Measurements from ENCODE around the gene MFAP4. TPM values are rescaled to one million over a fixed set of nuclear protein-coding genes. Genes with fewer than 3 reads are reported as not detected.

Gene MFAP4
- total RNA-seq, 1 experiment from 2014 or later = 4.0 TPM

GRCh38 chr17:19426631-19427030 lies 39.6 kb upstream of the MFAP4 start (continued):
- TF ChIP-seq, protein P1, sequence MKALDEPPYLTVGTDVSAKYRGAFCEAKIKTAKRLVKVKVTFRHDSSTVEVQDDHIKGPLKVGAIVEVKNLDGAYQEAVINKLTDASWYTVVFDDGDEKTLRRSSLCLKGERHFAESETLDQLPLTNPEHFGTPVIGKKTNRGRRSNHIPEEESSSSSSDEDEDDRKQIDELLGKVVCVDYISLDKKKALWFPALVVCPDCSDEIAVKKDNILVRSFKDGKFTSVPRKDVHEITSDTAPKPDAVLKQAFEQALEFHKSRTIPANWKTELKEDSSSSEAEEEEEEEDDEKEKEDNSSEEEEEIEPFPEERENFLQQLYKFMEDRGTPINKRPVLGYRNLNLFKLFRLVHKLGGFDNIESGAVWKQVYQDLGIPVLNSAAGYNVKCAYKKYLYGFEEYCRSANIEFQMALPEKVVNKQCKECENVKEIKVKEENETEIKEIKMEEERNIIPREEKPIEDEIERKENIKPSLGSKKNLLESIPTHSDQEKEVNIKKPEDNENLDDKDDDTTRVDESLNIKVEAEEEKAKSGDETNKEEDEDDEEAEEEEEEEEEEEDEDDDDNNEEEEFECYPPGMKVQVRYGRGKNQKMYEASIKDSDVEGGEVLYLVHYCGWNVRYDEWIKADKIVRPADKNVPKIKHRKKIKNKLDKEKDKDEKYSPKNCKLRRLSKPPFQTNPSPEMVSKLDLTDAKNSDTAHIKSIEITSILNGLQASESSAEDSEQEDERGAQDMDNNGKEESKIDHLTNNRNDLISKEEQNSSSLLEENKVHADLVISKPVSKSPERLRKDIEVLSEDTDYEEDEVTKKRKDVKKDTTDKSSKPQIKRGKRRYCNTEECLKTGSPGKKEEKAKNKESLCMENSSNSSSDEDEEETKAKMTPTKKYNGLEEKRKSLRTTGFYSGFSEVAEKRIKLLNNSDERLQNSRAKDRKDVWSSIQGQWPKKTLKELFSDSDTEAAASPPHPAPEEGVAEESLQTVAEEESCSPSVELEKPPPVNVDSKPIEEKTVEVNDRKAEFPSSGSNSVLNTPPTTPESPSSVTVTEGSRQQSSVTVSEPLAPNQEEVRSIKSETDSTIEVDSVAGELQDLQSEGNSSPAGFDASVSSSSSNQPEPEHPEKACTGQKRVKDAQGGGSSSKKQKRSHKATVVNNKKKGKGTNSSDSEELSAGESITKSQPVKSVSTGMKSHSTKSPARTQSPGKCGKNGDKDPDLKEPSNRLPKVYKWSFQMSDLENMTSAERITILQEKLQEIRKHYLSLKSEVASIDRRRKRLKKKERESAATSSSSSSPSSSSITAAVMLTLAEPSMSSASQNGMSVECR (CRISPR knock-in tag; IDR thresholded peaks at IDR 0.05; ENCODE audit: borderline replicate concordance) = no peak

- ChIA-PET CTCF (interaction anchor here (0.6 to 2.7 kb wide), 5 partner anchors 9 to 341 kb away, joined by 3 to 17 read pairs (median 3); no protein-coding TSS in a partner anchor), POLR2A (no interaction called here)
- Mint-ChIP-seq H3K36me3 (peaks cover 5% of the 10 kb centered on the region; the same call in 1 of the 2 replicates), H3K4me3 (no peak overlapping the region), H3K27me3 (ENCODE audit: low read depth) (no peaks in the 10 kb centered on the region), H3K4me1 (peaks cover 31% of the 10 kb centered on the region), H3K27ac (no peak overlapping the region), H3K9me3 (0 out of 2 replicates have a peak, but pooled peaks cover 5% of the 10 kb centered on the region)
- ATAC-seq = no peak
- TF ChIP-seq NFYB (CRISPR knock-in tag; conservative IDR thresholded peaks at IDR 0.05; ENCODE audit: low read depth) (no peak), ATF1 (CRISPR knock-in tag; IDR thresholded peaks at IDR 0.05) (no peak)
- DNase-seq (ENCODE audit: low spot score) = no peak
These were observed 38.2 kb upstream of the MFAP4 start for GRCh38 chr17:19424934-19425868.

- POLR2A ChIA-PET = no interaction called here
- TF ChIP-seq TEAD1 (CRISPR knock-in tag; IDR thresholded peaks at IDR 0.05) (no peak), ZNF219 (CRISPR knock-in tag; IDR thresholded peaks at IDR 0.05; ENCODE audit: borderline replicate concordance) (no peak), NR1H2 (CRISPR knock-in tag; IDR thresholded peaks at IDR 0.05) (no peak), SMAD4 (CRISPR knock-in tag; IDR thresholded peaks at IDR 0.05) (no peak), JAZF1 (CRISPR knock-in tag; IDR thresholded peaks at IDR 0.05) (no peak), ZNF232 (CRISPR knock-in tag; IDR thresholded peaks at IDR 0.05) (no peak), CREB1 (CRISPR knock-in tag; IDR thresholded peaks at IDR 0.05) (no peak)
- H3K27me3 Mint-ChIP-seq (ENCODE audit: low read depth) = no peaks in the 10 kb centered on the region
- 0 out of 2 replicates have a peak, but pooled peaks cover 5% of the 10 kb centered on the region for H3K9me3 Mint-ChIP-seq
- peaks cover 5% of the 10 kb centered on the region; the same call in 1 of the 2 replicates for H3K36me3 Mint-ChIP-seq
- DNase-seq (ENCODE audit: low spot score) = no peak
- no peak for ATAC-seq
- H3K4me3 Mint-ChIP-seq = no peak overlapping the region
- peaks cover 25% of the 10 kb centered on the region for H3K4me1 Mint-ChIP-seq
- no peak overlapping the region for H3K27ac Mint-ChIP-seq
- CTCF ChIA-PET = no interaction called here
These were observed 34.9 kb upstream of the MFAP4 start for GRCh38 chr17:19421926-19422325.

GRCh38 chr17:19421219-19421618 lies 34.2 kb upstream of the MFAP4 start:
- TF ChIP-seq GTF2I (CRISPR knock-in tag; conservative IDR thresholded peaks at IDR 0.05) = no peak
- no peak for TF ChIP-seq ZNF532 (CRISPR knock-in tag; IDR thresholded peaks at IDR 0.05; ENCODE audit: borderline replicate concordance)
- no peak for TF ChIP-seq SOX15 (CRISPR knock-in tag; IDR thresholded peaks at IDR 0.05)
- TF ChIP-seq ATF6 (CRISPR knock-in tag; IDR thresholded peaks at IDR 0.05) = no peak
- TF ChIP-seq CREB1 (CRISPR knock-in tag; IDR thresholded peaks at IDR 0.05) = no peak
- TF ChIP-seq ZNF219 (CRISPR knock-in tag; IDR thresholded peaks at IDR 0.05; ENCODE audit: borderline replicate concordance) = no peak
- TF ChIP-seq TP53 (CRISPR knock-in tag; IDR thresholded peaks at IDR 0.05) = no peak
- ChIA-PET CTCF (no interaction called here), POLR2A (no interaction called here)
- ATAC-seq (no peak), DNase-seq (ENCODE audit: low spot score) (no peak)
- 0 out of 2 replicates have a peak, but pooled peaks cover 5% of the 10 kb centered on the region for H3K9me3 Mint-ChIP-seq
- H3K4me3 Mint-ChIP-seq = no peak overlapping the region
- H3K27me3 Mint-ChIP-seq (ENCODE audit: low read depth) = no peaks in the 10 kb centered on the region
- peak overlapping the region; percentile 31; the same call in 1 of the 2 replicates for H3K27ac Mint-ChIP-seq
- H3K4me1 Mint-ChIP-seq = peaks cover 18% of the 10 kb centered on the region
- peaks cover 5% of the 10 kb centered on the region; the same call in 1 of the 2 replicates for H3K36me3 Mint-ChIP-seq
